RWPE2 (cell line): ENCODE results near the gene TFEB.
A peak's percentile ranks its signal among the peaks of the same experiment; 100 is the strongest.

Source experiments
- ATAC-seq: fragments of 200-7000 bp; cut with Tn5 transposase; 3 replicates; pipeline ENCODE4 v1.9.1; 2021; ENCODE audit warnings: low read depth
- DNase-seq: peaks from one replicate; pipeline ENCODE4 v3.0.0-alpha.2; 2020; ENCODE audit warnings: low spot score
- H3K27ac ChIP-seq: fragments of 450-650 bp; 2 replicates; pipeline ENCODE4 v1.5.1; 2017; ENCODE audit warnings: mild to moderate bottlenecking; ENCODE audit not compliant: poor library complexity, severe bottlenecking
- H3K27me3 ChIP-seq: fragments of 250-450 bp; sonication (Bioruptor Pico); 2 replicates; pipeline ENCODE4 v1.5.1; 2021; ENCODE audit warnings: mild to moderate bottlenecking, moderate library complexity; ENCODE audit not compliant: insufficient read depth, poor library complexity, severe bottlenecking
- H3K36me3 ChIP-seq: fragments of 250-450 bp; sonication (Bioruptor Pico); 2 replicates; pipeline ENCODE4 v1.5.1; 2020; ENCODE audit warnings: low read depth, mild to moderate bottlenecking, moderate library complexity
- H3K4me1 ChIP-seq: fragments of 250-450 bp; sonication (Bioruptor Pico); 2 replicates; pipeline ENCODE4 v1.5.1; 2021; ENCODE audit warnings: mild to moderate bottlenecking, moderate library complexity; ENCODE audit not compliant: insufficient read depth, poor library complexity, severe bottlenecking
- H3K4me3 ChIP-seq: fragments of 250-450 bp; sonication (Bioruptor Pico); 2 replicates; pipeline ENCODE4 v1.5.1; 2021; ENCODE audit warnings: mild to moderate bottlenecking, moderate library complexity; ENCODE audit not compliant: severe bottlenecking
- H3K9me3 ChIP-seq: fragments of 250-450 bp; sonication (Bioruptor Pico); 2 replicates; pipeline ENCODE4 v1.5.1; 2021; ENCODE audit warnings: mild to moderate bottlenecking, moderate library complexity; ENCODE audit not compliant: severe bottlenecking
- CTCF ChIP-seq: fragments of 450-650 bp; IDR thresholded peaks from one replicate; pipeline ENCODE4 v1.5.1; 2017; ENCODE audit warnings: mild to moderate bottlenecking, moderate library complexity; ENCODE audit not compliant: poor library complexity, severe bottlenecking

Gene TFEB

GRCh38 chr6:41733707-41734665 lies 1.4 kb downstream of the TFEB start:
- Histone ChIP-seq H3K36me3 (no peaks in the 10 kb centered on the region), H3K4me3 (peak overlapping the region; percentile 68), H3K4me1 (peaks cover 21% of the 10 kb centered on the region), H3K9me3 (no peaks in the 10 kb centered on the region), H3K27ac (peak overlapping the region; percentile 66), H3K27me3 (no peaks in the 10 kb centered on the region)
- no peak for DNase-seq
- peak; percentile 72 for ATAC-seq
- TF ChIP-seq CTCF: no peak

- Histone ChIP-seq H3K36me3 (no peaks in the 10 kb centered on the region), H3K9me3 (no peaks in the 10 kb centered on the region), H3K27me3 (no peaks in the 10 kb centered on the region), H3K27ac (peak overlapping the region; percentile 66), H3K4me3 (peak overlapping the region; percentile 68), H3K4me1 (peaks cover 21% of the 10 kb centered on the region)
- TF ChIP-seq CTCF: no peak
- ATAC-seq (no peak), DNase-seq (no peak)
These were observed 2.1 kb downstream of the TFEB start for GRCh38 chr6:41733360-41733706.

GRCh38 chr6:41732591-41733359 lies 2.6 kb downstream of the TFEB start:
- peaks cover 21% of the 10 kb centered on the region for H3K4me1 ChIP-seq
- no peak overlapping the region for H3K4me3 ChIP-seq
- peak overlapping the region; percentile 66 for H3K27ac ChIP-seq
- no peak for ATAC-seq
- no peaks in the 10 kb centered on the region for H3K36me3 ChIP-seq
- no peaks in the 10 kb centered on the region for H3K27me3 ChIP-seq
- H3K9me3 ChIP-seq: no peaks in the 10 kb centered on the region
- no peak for TF ChIP-seq CTCF
- no peak for DNase-seq

- peak overlapping the region; percentile 9 for H3K27ac ChIP-seq
- H3K27me3 ChIP-seq: no peaks in the 10 kb centered on the region
- no peaks in the 10 kb centered on the region for H3K36me3 ChIP-seq
- ATAC-seq (no peak), DNase-seq (no peak)
- peaks cover 21% of the 10 kb centered on the region for H3K4me1 ChIP-seq
- no peak overlapping the region for H3K4me3 ChIP-seq
- no peaks in the 10 kb centered on the region for H3K9me3 ChIP-seq
- no peak for TF ChIP-seq CTCF
These were observed 3.3 kb downstream of the TFEB start for GRCh38 chr6:41732149-41732548.
